ENCODE results near the gene HOXC10. TPM values are rescaled to one million over a fixed set of nuclear protein-coding genes. Genes with fewer than 3 reads are reported as not detected.
A peak's percentile ranks its signal among the peaks of the same experiment; 100 is the strongest.

HOXC10 gene
- total RNA-seq, 2 donors from 2014 or later: 0.51 to 7.2 TPM

DNA sequence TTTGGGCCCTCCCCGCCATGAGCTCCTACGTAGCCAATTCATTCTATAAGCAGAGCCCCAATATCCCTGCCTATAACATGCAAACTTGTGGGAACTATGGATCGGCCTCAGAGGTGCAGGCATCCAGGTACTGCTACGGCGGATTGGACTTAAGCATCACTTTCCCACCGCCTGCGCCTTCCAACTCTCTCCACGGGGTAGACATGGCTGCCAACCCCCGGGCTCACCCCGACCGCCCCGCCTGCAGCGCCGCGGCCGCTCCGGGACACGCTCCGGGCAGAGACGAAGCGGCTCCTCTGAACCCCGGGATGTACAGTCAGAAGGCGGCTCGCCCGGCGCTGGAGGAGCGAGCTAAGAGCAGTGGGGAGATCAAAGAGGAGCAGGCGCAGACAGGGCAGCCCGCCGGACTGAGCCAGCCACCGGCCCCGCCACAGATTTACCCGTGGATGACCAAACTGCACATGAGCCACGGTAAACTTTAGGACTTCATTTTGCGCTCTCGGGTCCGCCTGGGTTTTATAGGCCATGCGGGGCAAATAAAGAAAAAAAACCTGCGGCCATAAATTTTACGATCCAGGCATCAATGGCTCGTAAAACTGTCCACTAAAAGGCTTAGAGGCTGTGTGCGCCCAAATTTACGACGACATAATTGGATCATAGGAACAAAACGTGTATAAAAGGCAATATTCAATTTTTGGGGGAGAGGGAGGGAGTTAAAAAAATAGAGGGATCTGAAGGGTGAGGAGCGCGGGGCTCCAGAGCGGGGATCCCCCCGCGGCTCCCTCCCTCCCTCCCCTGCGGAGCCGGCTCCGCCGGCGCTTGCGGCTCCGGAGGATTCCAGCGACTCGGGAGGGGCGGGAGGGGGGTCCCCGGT is 48.4 kb downstream of the HOXC10 start:
- intact Hi-C loops (cut with DNase I): no loop called here
- H3K27me3 ChIP-seq (replicated peaks; ENCODE audit: insufficient read depth): peaks cover 70% of the 10 kb centered on the region

DNA sequence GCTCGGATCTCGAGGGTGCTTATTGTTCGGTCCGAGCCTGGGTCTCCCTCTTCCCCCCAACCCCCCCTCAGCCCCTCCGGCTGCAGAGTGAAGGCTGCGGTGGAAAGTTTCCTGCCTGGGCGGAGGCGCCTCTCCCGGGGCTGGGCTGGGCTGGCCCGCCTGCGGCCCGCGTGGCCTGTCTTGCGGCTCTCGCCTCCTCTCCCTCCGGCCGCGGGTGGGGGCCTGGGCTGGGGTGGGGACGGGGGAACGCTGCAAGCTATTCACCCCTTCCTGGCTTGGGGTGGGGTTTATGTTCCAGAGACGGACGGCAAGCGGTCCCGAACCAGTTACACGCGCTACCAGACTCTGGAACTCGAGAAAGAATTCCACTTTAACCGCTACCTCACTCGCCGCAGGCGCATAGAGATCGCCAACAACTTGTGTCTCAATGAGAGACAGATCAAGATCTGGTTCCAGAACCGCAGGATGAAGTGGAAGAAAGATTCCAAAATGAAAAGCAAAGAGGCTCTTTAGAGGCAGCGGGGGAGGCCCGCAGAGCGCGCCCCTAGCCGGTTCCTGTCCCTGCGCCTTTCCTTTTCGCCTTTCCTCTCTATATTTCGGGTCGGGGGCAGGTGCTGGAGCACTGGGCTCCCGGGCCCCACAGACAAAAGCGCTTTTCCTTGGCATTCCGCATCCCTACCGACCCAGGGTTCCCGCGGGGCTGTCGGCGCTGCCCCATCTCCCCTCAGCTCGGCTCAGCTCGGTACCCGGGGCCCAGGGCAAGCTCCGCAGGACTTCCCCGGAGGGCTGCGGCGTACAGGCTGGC is 49.2 kb downstream of the HOXC10 start:
- WGBS: 5% methylated on average over 49 of the region's 57 CpGs

More for the DNA sequence above, 48.4 kb downstream of the HOXC10 start:
- 2% methylated on average over 38 of the region's 61 CpGs for WGBS
- H3K4me1 ChIP-seq (replicated peaks): peaks cover 9% of the 10 kb centered on the region
- H3K27ac ChIP-seq: no peak overlapping the region
- DNase-seq (ENCODE audit: low spot score): peak; percentile 46
- no peak overlapping the region for H3K4me3 ChIP-seq
- no peaks in the 10 kb centered on the region for H3K9me3 ChIP-seq
- H3K36me3 ChIP-seq: no peaks in the 10 kb centered on the region
- TF ChIP-seq POLR2AphosphoS5 (IDR thresholded peaks at IDR 0.05): peak; percentile 74
- TF ChIP-seq POLR2A (IDR thresholded peaks at IDR 0.05): no peak

DNA sequence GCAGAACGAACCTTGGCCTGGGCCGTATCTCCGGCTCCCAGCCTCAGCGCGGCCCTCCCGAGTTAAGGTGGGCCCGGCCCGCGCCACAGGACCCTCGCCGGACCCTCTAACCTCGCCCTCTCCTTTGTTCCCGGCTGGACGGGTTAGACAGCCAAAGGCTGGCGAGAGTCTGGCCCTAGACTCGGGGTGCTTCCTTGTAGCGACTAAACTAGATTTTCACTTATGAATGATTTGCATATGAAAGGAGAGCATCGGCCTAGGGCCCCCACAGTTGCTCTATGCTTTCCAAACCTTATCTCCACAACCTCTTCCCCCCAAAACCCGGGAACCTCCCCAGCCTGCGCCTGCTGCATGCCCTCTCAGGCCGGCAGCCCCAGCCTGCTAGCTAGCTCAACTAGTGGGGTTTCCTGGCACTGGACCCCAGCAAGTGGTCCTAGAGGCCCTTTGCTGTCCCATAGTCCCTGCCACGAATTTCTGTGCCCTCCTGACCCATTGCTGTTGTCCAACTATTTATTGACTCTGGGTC is 49.9 kb downstream of the HOXC10 start:
- intact Hi-C loops (cut with DNase I): no loop called here
- TF ChIP-seq, protein P1, sequence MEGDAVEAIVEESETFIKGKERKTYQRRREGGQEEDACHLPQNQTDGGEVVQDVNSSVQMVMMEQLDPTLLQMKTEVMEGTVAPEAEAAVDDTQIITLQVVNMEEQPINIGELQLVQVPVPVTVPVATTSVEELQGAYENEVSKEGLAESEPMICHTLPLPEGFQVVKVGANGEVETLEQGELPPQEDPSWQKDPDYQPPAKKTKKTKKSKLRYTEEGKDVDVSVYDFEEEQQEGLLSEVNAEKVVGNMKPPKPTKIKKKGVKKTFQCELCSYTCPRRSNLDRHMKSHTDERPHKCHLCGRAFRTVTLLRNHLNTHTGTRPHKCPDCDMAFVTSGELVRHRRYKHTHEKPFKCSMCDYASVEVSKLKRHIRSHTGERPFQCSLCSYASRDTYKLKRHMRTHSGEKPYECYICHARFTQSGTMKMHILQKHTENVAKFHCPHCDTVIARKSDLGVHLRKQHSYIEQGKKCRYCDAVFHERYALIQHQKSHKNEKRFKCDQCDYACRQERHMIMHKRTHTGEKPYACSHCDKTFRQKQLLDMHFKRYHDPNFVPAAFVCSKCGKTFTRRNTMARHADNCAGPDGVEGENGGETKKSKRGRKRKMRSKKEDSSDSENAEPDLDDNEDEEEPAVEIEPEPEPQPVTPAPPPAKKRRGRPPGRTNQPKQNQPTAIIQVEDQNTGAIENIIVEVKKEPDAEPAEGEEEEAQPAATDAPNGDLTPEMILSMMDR (IDR thresholded peaks at IDR 0.05): no peak
- no peak for TF ChIP-seq POLR2A (IDR thresholded peaks at IDR 0.05)
- no peak for TF ChIP-seq POLR2AphosphoS5 (IDR thresholded peaks at IDR 0.05)
- Histone ChIP-seq H3K36me3 (no peaks in the 10 kb centered on the region), H3K27me3 (replicated peaks; ENCODE audit: insufficient read depth) (peaks cover 65% of the 10 kb centered on the region), H3K4me1 (replicated peaks) (peaks cover 9% of the 10 kb centered on the region), H3K9me3 (no peaks in the 10 kb centered on the region), H3K4me3 (no peak overlapping the region), H3K27ac (no peak overlapping the region)
- WGBS: 46% methylated on average over 11 of the region's 22 CpGs
- no peak for DNase-seq (ENCODE audit: low spot score)

More for the DNA sequence above, 49.2 kb downstream of the HOXC10 start:
- no peaks in the 10 kb centered on the region for H3K9me3 ChIP-seq
- H3K4me3 ChIP-seq: no peak overlapping the region
- TF ChIP-seq POLR2A (IDR thresholded peaks at IDR 0.05) (no peak), POLR2AphosphoS5 (IDR thresholded peaks at IDR 0.05) (no peak)
- TF ChIP-seq, protein P1 (IDR thresholded peaks at IDR 0.05): no peak
- peaks cover 9% of the 10 kb centered on the region for H3K4me1 ChIP-seq (replicated peaks)
- peaks cover 66% of the 10 kb centered on the region for H3K27me3 ChIP-seq (replicated peaks; ENCODE audit: insufficient read depth)
- H3K27ac ChIP-seq: no peak overlapping the region
- no peak for DNase-seq (ENCODE audit: low spot score)
- H3K36me3 ChIP-seq: no peaks in the 10 kb centered on the region
- intact Hi-C loops (cut with DNase I): no loop called here

DNA sequence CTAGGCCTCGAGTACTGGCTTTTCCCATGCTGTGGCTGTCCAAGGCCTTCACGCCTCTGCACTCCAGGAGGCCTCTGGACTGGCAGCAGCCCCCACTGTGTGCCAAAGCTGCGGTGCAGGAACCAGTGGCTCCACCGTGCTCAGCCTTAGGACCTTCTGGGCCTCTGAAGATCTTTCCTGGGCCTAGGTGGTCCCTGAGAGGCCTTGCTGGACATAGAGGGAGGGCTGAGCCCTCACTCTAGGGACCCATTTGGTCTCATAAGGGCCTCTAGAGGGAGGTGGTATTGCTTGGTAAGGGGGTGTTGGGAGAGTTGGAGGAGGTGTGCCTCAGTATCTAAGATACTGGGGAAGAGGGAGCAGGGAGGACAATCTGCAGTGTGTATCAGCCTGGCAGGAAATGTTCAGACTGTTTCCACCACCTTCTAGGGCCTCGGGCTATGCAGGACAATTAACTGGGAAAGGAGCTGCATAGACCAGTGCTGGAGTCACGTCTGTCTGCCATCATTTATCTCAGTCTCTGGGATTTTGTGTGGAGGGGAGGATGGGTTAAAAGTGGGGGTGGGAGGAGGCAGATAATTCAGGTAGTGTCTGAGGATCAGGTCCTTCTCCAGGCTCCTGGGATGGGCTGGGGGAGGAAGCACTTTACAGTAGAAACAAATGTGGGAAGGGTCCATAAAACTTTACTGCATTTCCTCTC is 50.8 kb downstream of the HOXC10 start:
- intact Hi-C loops (cut with DNase I): no loop called here
- Histone ChIP-seq H3K4me3 (no peak overlapping the region), H3K36me3 (no peaks in the 10 kb centered on the region), H3K4me1 (replicated peaks) (peaks cover 9% of the 10 kb centered on the region), H3K9me3 (no peaks in the 10 kb centered on the region), H3K27me3 (replicated peaks; ENCODE audit: insufficient read depth) (peaks cover 61% of the 10 kb centered on the region), H3K27ac (no peak overlapping the region)
- WGBS: 67% methylated on average over 6 of the region's 6 CpGs
- DNase-seq (ENCODE audit: low spot score): no peak
- TF ChIP-seq, protein P1 (IDR thresholded peaks at IDR 0.05): no peak
- TF ChIP-seq POLR2AphosphoS5 (IDR thresholded peaks at IDR 0.05): no peak
- no peak for TF ChIP-seq POLR2A (IDR thresholded peaks at IDR 0.05)
